ENCODE data around the gene RAB1A. TPM values are rescaled to one million over a fixed set of nuclear protein-coding genes. Genes with fewer than 3 reads are reported as not detected.

RAB1A gene
- total RNA-seq, 1 experiment from 2014 or later: 128 TPM

DNA sequence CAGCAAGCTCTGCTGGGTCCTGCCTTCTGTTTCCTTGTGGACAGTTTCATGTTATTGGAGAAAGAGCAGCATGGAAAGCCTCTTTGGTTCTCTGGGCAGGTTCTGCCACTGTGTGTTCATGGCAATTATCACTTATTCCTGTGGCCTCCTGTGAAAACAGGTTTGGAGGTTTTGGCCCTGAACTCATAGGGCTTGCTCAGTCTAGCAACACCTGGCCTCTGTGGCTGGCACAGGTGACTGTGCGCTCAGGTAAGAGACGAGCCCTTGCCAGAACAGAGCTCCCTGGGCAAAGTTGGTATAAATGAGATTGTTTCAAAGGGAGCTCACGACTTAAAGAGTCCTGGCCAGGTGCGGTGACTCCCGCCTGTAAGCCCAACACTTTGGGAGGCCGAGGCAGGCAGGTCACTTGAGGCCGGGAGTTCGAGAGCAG is 68.0 kb downstream of the RAB1A start:
- intact Hi-C loops (cut with micrococcal nuclease; ENCODE audit: unreplicated experiment) (no loop called here), in situ Hi-C loops (cut with HindIII; ENCODE audit: low pct_unique_long_range_greater_than_20kb, low sequenced_read_pairs) (no loop called here)
- Histone ChIP-seq H3K9me3 (ENCODE audit: control insufficient read depth, insufficient read depth, low read depth, low read length) (no peaks in the 10 kb centered on the region), H3K27ac (ENCODE audit: low read length) (no peak overlapping the region), H3K4me3 (ENCODE audit: low read depth in 2 of 2, low read length in 2 of 2) (no peak overlapping the region), H3K4me1 (ENCODE audit: control insufficient read depth, insufficient read depth, low read length) (peaks cover 16% of the 10 kb centered on the region), H3K27me3 (ENCODE audit: control insufficient read depth, insufficient read depth, low read length) (no peaks in the 10 kb centered on the region), H3K36me3 (ENCODE audit: control insufficient read depth, insufficient read depth, low read length) (no peaks in the 10 kb centered on the region)
- BruUV-seq (replicated peaks): no TSS peak
- DNase-seq (ENCODE audit: low read depth, low spot score): no peak
- ChIA-PET CTCF (no interaction called here), POLR2A (interaction anchor here (0.6 kb wide), 1 partner anchor 61 kb away, joined by 6 read pairs; no protein-coding TSS in a partner anchor)
- TF ChIP-seq SIN3A (IDR thresholded peaks at IDR 0.05; ENCODE audit: borderline replicate concordance, insufficient read depth, low read depth, low read length) (no peak), CTCF (IDR thresholded peaks at IDR 0.05) (no peak), POLR2AphosphoS5 (IDR thresholded peaks at IDR 0.05; ENCODE audit: low read depth, low read length) (no peak), TCF7L2 (IDR thresholded peaks at IDR 0.05; ENCODE audit: low read depth, low read length) (no peak), REST (IDR thresholded peaks at IDR 0.05; ENCODE audit: insufficient read depth in 1 of 2, low read depth in 2 of 2, low read length in 1 of 2) (no peak)
- ATAC-seq: no peak

GRCh38 chr2:65061146-65061909 is 68.6 kb downstream of the RAB1A start:
- DNase-seq (ENCODE audit: low read depth, low spot score) (no peak), ATAC-seq (no peak)
- in situ Hi-C loops (cut with HindIII; ENCODE audit: low pct_unique_long_range_greater_than_20kb, low sequenced_read_pairs) (no loop called here), intact Hi-C loops (cut with micrococcal nuclease; ENCODE audit: unreplicated experiment) (no loop called here)
- Histone ChIP-seq H3K27me3 (ENCODE audit: control insufficient read depth, insufficient read depth, low read length) (no peaks in the 10 kb centered on the region), H3K9me3 (ENCODE audit: control insufficient read depth, insufficient read depth, low read depth, low read length) (no peaks in the 10 kb centered on the region), H3K27ac (ENCODE audit: low read length) (no peak overlapping the region), H3K36me3 (ENCODE audit: control insufficient read depth, insufficient read depth, low read length) (no peaks in the 10 kb centered on the region; the same call in 1 of the 2 replicates), H3K4me3 (ENCODE audit: low read depth in 2 of 2, low read length in 2 of 2) (no peak overlapping the region), H3K4me1 (ENCODE audit: control insufficient read depth, insufficient read depth, low read length) (peaks cover 16% of the 10 kb centered on the region)
- ChIA-PET POLR2A (interaction anchor here (0.6 kb wide), 1 partner anchor 62 kb away, joined by 6 read pairs; no protein-coding TSS in a partner anchor), CTCF (no interaction called here)
- no TSS peak for BruUV-seq (replicated peaks)
- no peak for TF ChIP-seq TCF7L2 (IDR thresholded peaks at IDR 0.05; ENCODE audit: low read depth, low read length)
- TF ChIP-seq SIN3A (IDR thresholded peaks at IDR 0.05; ENCODE audit: borderline replicate concordance, insufficient read depth, low read depth, low read length): no peak
- no peak for TF ChIP-seq CTCF (IDR thresholded peaks at IDR 0.05)
- no peak for TF ChIP-seq POLR2AphosphoS5 (IDR thresholded peaks at IDR 0.05; ENCODE audit: low read depth, low read length)
- no peak for TF ChIP-seq REST (IDR thresholded peaks at IDR 0.05; ENCODE audit: insufficient read depth in 1 of 2, low read depth in 2 of 2, low read length in 1 of 2)

Measured in Panc1 (cell line).